GF-D8 (cell line): ENCODE data around the gene TERC.
"Not testable (repeated sequence)": the region's sequence is repeated elsewhere in the genome, so short reads cannot be mapped to it uniquely, and the experiment has no call there.

Experiments
- DNase-seq: peaks from one replicate; lab custom pipeline; 2025; lab: John Stamatoyannopoulos, UW

Gene TERC

DNA sequence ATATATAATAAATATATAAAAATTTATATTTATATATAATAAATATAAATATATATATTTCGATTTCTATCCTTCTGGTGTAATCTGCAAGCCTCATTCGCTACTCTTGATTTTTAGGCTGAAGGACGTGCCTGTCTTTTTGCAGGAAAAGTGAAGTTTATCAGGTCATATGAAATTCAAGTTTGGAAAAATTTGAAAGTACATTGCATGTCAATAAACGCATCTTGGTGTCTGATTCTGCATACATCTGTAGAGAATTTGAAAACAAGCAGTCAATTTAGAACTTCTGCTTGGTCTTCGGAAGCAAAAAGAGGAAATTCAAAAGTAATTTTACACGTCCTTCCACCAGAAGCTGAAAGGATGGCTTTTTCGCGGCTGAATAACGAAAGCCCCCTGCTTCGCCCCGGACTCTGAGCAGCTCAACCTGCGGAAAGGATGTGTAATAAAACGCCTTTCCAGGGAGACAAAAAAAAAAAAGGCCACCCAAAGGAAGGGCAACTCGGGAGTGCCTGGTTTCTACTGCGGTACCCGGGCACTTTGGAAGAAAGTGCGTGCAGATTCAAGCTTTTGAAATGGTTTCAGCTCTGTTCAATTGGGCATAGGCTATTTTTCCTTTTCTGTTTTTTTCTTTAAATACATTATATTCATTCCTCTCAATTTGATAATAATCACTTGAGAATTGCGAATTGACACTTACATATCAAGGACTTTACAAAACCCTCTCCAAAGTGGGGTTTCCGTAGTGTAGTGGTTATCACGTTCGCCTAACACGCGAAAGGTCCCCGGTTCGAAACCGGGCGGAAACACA, 6.8 kb upstream of the TERC start:
- DNase-seq: peak; percentile 84

DNA sequence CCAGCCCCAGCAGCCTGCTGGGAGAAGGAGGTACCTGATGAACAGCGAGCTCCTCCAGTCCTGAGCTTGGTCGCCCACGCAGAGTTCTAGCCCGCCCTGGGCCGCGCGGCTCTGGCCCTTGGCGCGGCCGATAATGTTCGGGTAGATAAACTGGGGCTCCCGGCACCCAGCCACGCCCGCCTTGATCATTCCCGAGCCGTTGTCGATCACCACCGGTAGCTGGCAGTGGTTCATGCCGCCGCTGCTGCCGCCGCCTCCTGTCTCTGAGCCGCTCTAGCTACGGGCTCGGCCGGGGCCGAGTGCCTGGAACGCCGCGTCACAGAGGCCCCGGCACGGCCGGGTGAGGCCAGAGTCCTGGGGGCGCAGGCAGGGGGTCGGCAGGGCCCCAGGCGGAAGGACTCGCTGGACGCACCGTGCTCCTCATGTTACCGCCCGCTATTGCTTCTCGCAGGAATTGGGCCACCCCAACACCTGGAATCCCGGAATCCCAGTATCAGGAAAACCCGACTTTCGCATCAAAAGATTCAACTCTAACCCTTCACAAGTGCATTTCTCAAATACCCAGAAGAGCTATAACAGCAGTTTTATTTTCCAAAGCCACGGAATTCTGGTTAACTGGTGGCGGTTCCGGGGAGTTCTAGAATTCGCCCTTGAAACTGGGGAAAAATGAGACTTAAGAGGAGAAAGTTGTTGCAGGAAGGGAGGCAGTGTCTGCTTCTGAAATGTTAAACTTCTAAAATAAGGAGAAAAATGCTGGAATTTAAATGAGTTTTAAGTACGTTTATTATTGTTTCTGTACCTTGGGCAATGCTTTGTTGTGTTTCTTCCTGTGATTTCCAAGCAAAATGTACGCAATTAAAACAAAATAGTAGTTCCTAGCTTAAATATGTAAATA, 4.7 kb upstream of the TERC start, which contains the start of gene ACTRT3:
ACTRT3 (minus strand) TSS at position 275 of the 895 bp plus-strand sequence; CDS start at position 234, 41 bp downstream.
- no peak for DNase-seq

DNA sequence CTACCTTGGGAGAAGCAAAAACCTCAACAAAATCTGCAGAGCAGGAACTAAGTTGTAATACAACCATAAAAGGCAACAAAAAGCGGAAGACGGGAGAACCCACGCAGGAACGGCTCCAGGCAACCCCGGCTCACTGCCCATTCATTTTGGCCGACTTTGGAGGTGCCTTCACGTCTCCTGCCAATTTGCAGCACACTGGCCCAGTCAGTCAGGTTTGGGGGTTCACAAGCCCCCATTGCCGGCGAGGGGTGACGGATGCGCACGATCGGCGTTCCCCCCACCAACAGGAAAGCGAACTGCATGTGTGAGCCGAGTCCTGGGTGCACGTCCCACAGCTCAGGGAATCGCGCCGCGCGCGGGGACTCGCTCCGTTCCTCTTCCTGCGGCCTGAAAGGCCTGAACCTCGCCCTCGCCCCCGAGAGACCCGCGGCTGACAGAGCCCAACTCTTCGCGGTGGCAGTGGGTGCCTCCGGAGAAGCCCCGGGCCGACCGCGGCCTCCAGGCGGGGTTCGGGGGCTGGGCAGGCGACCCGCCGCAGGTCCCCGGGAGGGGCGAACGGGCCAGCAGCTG, 463 bp downstream of the TERC start:
- DNase-seq: peak; percentile 64

DNA sequence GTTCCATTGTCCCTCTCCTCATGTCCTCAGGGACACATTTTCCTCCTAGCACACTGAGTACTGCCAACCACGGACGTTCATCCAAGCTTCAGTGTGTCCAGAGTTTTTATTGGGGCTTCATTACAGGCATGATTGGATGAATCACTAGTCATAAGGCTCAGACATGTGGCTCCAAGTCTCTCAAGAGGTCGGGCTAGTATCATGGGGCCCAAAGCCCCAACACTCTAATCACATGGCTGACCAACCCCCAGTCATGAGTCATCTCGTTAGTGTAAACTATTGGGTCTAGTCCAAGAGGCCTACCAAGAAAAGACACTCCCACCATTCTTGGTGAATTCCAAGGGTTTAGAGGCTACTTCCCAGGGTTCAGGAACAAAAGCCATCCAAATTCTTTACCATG, 4.4 kb downstream of the TERC start:
- no peak for DNase-seq

DNA sequence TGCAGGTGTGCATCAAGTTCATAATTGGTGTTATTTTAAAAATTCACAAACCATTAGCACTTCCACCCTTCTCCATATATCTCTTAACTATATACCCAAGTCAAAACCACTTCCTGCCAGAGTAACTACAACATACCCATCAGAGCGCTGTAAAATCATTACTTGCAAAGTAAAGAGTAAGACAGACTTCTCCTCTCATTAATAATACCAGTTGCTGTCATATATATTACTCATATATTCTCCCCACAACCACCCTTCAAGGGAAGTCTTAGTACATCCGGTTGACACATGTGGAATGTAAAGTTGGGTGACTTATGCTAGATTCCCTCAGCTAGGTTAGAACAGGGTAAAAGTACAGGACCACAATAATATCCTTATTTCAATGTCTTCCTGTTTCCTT, 5.6 kb downstream of the TERC start:
- no peak for DNase-seq

- DNase-seq: no peak
These were observed 6.4 kb downstream of the TERC start for GRCh38 chr3:169758359-169758994.

- no peak for DNase-seq
These were observed 9.4 kb downstream of the TERC start for GRCh38 chr3:169755488-169755887.

GRCh38 chr3:169754711-169755110, 10.1 kb downstream of the TERC start:
- DNase-seq: no peak

GRCh38 chr3:169751875-169752274, 13.0 kb downstream of the TERC start:
- no peak for DNase-seq

GRCh38 chr3:169750665-169751064, 14.2 kb downstream of the TERC start:
- DNase-seq: no peak

DNA sequence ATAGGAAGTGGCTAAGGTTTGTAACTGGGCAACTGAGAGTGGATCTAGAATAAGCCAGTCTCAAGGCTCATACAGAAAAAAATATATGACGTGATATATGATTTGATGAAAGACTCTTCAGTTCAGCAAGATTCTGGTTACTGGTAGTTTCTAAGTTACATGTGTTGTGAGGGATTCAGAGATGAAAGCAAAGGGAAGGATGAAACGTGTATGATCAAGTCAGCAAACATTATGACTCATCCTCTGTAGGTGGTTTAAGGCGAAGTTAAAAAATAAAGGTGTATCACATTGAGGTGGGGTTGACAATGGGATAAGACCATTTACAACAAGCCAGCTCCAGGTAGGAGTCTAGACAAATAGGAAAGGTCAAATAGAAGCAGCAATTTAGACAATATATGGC, 16.2 kb downstream of the TERC start:
- DNase-seq: no peak

- DNase-seq: no peak
These were observed 17.9 kb downstream of the TERC start for GRCh38 chr3:169746924-169747323.

- DNase-seq: no peak
These were observed 20.4 kb downstream of the TERC start for GRCh38 chr3:169744366-169745054.

- DNase-seq: no peak
These were observed 25.8 kb downstream of the TERC start for GRCh38 chr3:169739067-169739466.

- not testable (repeated sequence) for DNase-seq
These were observed 33.0 kb downstream of the TERC start for GRCh38 chr3:169731857-169732256.

- DNase-seq: no peak
These were observed 42.1 kb downstream of the TERC start for GRCh38 chr3:169722724-169723123.

DNA sequence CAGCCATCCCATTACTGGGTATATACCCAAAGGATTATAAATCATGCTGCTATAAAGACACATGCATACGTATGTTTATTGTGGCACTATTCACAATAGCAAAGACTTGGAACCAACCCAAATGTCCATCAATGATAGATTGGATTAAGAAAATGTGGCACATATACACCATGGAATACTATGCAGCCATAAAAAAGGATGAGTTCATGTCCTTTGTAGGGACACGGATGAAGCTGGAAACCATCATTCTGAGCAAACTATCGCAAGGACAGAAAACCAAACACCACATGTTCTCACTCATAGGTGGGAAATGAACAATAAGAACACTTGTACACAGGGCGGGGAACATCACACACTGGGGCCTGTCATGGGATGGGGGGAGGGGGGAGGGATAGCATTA, 46.4 kb downstream of the TERC start:
- DNase-seq: not testable (repeated sequence)
